ENCODE results near the gene PTGIS.

Gene PTGIS

GRCh38 chr20:49486064-49486463, 81.9 kb downstream of the PTGIS start:
- no peak overlapping the region for H3K27ac Mint-ChIP-seq
- H3K36me3 Mint-ChIP-seq, result no peaks in the 10 kb centered on the region
- H3K9me3 Mint-ChIP-seq, result peaks cover 8% of the 10 kb centered on the region
- H3K27me3 Mint-ChIP-seq, result peaks cover 80% of the 10 kb centered on the region
- peaks cover 11% of the 10 kb centered on the region for H3K4me1 Mint-ChIP-seq
- DNase-seq, result no peak
- CTCF ChIA-PET, result no interaction called here
- H3K4me3 Mint-ChIP-seq, result no peak overlapping the region

- H3K36me3 Mint-ChIP-seq, result no peaks in the 10 kb centered on the region
- H3K9me3 Mint-ChIP-seq, result peaks cover 8% of the 10 kb centered on the region
- peaks cover 11% of the 10 kb centered on the region for H3K4me1 Mint-ChIP-seq
- DNase-seq, result no peak
- peaks cover 85% of the 10 kb centered on the region for H3K27me3 Mint-ChIP-seq
- H3K4me3 Mint-ChIP-seq, result no peak overlapping the region
- no peak overlapping the region for H3K27ac Mint-ChIP-seq
- CTCF ChIA-PET, result interaction anchor here (0.6 to 2.2 kb wide), 6 partner anchors 8 to 180 kb away, joined by 3 to 16 read pairs (median 3); no protein-coding TSS in a partner anchor
These were observed 82.4 kb downstream of the PTGIS start for GRCh38 chr20:49485563-49485962.

GRCh38 chr20:49484180-49485140, 83.5 kb downstream of the PTGIS start:
- peaks cover 3% of the 10 kb centered on the region for H3K9me3 Mint-ChIP-seq
- peak overlapping the region; percentile 70 for H3K4me3 Mint-ChIP-seq
- H3K4me1 Mint-ChIP-seq, result peaks cover 11% of the 10 kb centered on the region
- CTCF ChIA-PET, result interaction anchor here (0.7 to 2.2 kb wide), 15 partner anchors 9 to 153 kb away, joined by 3 to 17 read pairs (median 3); no protein-coding TSS in a partner anchor
- H3K36me3 Mint-ChIP-seq, result no peaks in the 10 kb centered on the region
- no peak overlapping the region for H3K27ac Mint-ChIP-seq
- H3K27me3 Mint-ChIP-seq, result peaks cover 87% of the 10 kb centered on the region
- peak; percentile 77 for DNase-seq

GRCh38 chr20:49483696-49484123, 84.2 kb downstream of the PTGIS start:
- no peak overlapping the region for H3K27ac Mint-ChIP-seq
- no peaks in the 10 kb centered on the region for H3K36me3 Mint-ChIP-seq
- H3K27me3 Mint-ChIP-seq, result peaks cover 87% of the 10 kb centered on the region
- DNase-seq, result no peak
- CTCF ChIA-PET, result interaction anchor here (0.9 to 2.2 kb wide), 9 partner anchors 10 to 152 kb away, joined by 3 to 17 read pairs (median 7); no protein-coding TSS in a partner anchor
- H3K4me1 Mint-ChIP-seq, result peaks cover 11% of the 10 kb centered on the region
- H3K4me3 Mint-ChIP-seq, result no peak overlapping the region
- no peaks in the 10 kb centered on the region for H3K9me3 Mint-ChIP-seq

- Mint-ChIP-seq H3K4me1 (peaks cover 11% of the 10 kb centered on the region), H3K27ac (no peak overlapping the region), H3K9me3 (no peaks in the 10 kb centered on the region), H3K27me3 (peaks cover 82% of the 10 kb centered on the region), H3K36me3 (no peaks in the 10 kb centered on the region), H3K4me3 (no peak overlapping the region)
- CTCF ChIA-PET, result interaction anchor here (1.9 kb wide), 2 partner anchors 46 to 148 kb away, joined by 7 to 17 read pairs; no protein-coding TSS in a partner anchor
- no peak for DNase-seq
These were observed 84.8 kb downstream of the PTGIS start for GRCh38 chr20:49483018-49483695.

GRCh38 chr20:49482621-49483017, 85.3 kb downstream of the PTGIS start, which contains the start of gene KCNB1:
TSS of gene KCNB1 (minus strand) at chr20:49482668. CDS start at chr20:49482480, 188 bp downstream.
- Mint-ChIP-seq H3K4me3 (no peak within 1 kb of the TSS), H3K4me1 (peaks cover 11% of the 10 kb centered on the region), H3K27me3 (peaks cover 82% of the 10 kb centered on the region), H3K36me3 (no peaks in the 10 kb centered on the region), H3K27ac (no peak within 1 kb of the TSS), H3K9me3 (no peaks in the 10 kb centered on the region)
- DNase-seq, result peak; percentile 74
- CTCF ChIA-PET, result no interaction called here

- no peak overlapping the region for H3K27ac Mint-ChIP-seq
- no peaks in the 10 kb centered on the region for H3K36me3 Mint-ChIP-seq
- no peak overlapping the region for H3K4me3 Mint-ChIP-seq
- CTCF ChIA-PET, result no interaction called here
- DNase-seq, result no peak
- peaks cover 11% of the 10 kb centered on the region for H3K4me1 Mint-ChIP-seq
- peaks cover 82% of the 10 kb centered on the region for H3K27me3 Mint-ChIP-seq
- H3K9me3 Mint-ChIP-seq, result no peaks in the 10 kb centered on the region
These were observed 85.8 kb downstream of the PTGIS start for GRCh38 chr20:49482173-49482572.

- no peaks in the 10 kb centered on the region for H3K36me3 Mint-ChIP-seq
- no peak overlapping the region for H3K27ac Mint-ChIP-seq
- peaks cover 79% of the 10 kb centered on the region for H3K27me3 Mint-ChIP-seq
- H3K4me1 Mint-ChIP-seq, result peaks cover 11% of the 10 kb centered on the region
- H3K4me3 Mint-ChIP-seq, result no peak overlapping the region
- DNase-seq, result no peak
- CTCF ChIA-PET, result interaction anchor here (1.7 kb wide), 1 partner anchor 24 kb away, joined by 3 read pairs; no protein-coding TSS in a partner anchor
- no peaks in the 10 kb centered on the region for H3K9me3 Mint-ChIP-seq
These were observed 86.8 kb downstream of the PTGIS start for GRCh38 chr20:49481116-49481515.

GRCh38 chr20:49480236-49480635, 87.7 kb downstream of the PTGIS start:
- no peaks in the 10 kb centered on the region for H3K9me3 Mint-ChIP-seq
- H3K4me3 Mint-ChIP-seq, result no peak overlapping the region
- CTCF ChIA-PET, result interaction anchor here (1.7 kb wide), 1 partner anchor 25 kb away, joined by 3 read pairs; no protein-coding TSS in a partner anchor
- H3K4me1 Mint-ChIP-seq, result peaks cover 11% of the 10 kb centered on the region
- no peaks in the 10 kb centered on the region for H3K36me3 Mint-ChIP-seq
- no peak for DNase-seq
- no peak overlapping the region for H3K27ac Mint-ChIP-seq
- peaks cover 78% of the 10 kb centered on the region for H3K27me3 Mint-ChIP-seq

GRCh38 chr20:49479785-49480184, 88.2 kb downstream of the PTGIS start:
- H3K27me3 Mint-ChIP-seq, result peaks cover 78% of the 10 kb centered on the region
- no peaks in the 10 kb centered on the region for H3K9me3 Mint-ChIP-seq

GRCh38 chr20:49478754-49479689, 88.9 kb downstream of the PTGIS start:
- Mint-ChIP-seq H3K4me1 (peaks cover 3% of the 10 kb centered on the region), H3K9me3 (no peaks in the 10 kb centered on the region), H3K4me3 (no peak overlapping the region), H3K27me3 (peaks cover 78% of the 10 kb centered on the region), H3K36me3 (no peaks in the 10 kb centered on the region), H3K27ac (no peak overlapping the region)
- CTCF ChIA-PET, result no interaction called here
- DNase-seq, result no peak

More at GRCh38 chr20:49479785-49480184, 88.2 kb downstream of the PTGIS start:
- no peak overlapping the region for H3K27ac Mint-ChIP-seq
- peaks cover 10% of the 10 kb centered on the region for H3K4me1 Mint-ChIP-seq
- DNase-seq, result no peak
- CTCF ChIA-PET, result interaction anchor here (1.7 kb wide), 1 partner anchor 25 kb away, joined by 3 read pairs; no protein-coding TSS in a partner anchor
- no peak overlapping the region for H3K4me3 Mint-ChIP-seq
- no peaks in the 10 kb centered on the region for H3K36me3 Mint-ChIP-seq

GRCh38 chr20:49478266-49478665, 89.7 kb downstream of the PTGIS start:
- H3K36me3 Mint-ChIP-seq, result no peaks in the 10 kb centered on the region
- H3K27me3 Mint-ChIP-seq, result peaks cover 74% of the 10 kb centered on the region

GRCh38 chr20:49477200-49477599, 90.7 kb downstream of the PTGIS start:
- no peak overlapping the region for H3K27ac Mint-ChIP-seq
- DNase-seq, result no peak
- H3K36me3 Mint-ChIP-seq, result no peaks in the 10 kb centered on the region
- H3K4me3 Mint-ChIP-seq, result no peak overlapping the region
- CTCF ChIA-PET, result no interaction called here
- no peaks in the 10 kb centered on the region for H3K9me3 Mint-ChIP-seq
- H3K27me3 Mint-ChIP-seq, result peaks cover 70% of the 10 kb centered on the region
- H3K4me1 Mint-ChIP-seq, result no peaks in the 10 kb centered on the region

More at GRCh38 chr20:49478266-49478665, 89.7 kb downstream of the PTGIS start:
- Mint-ChIP-seq H3K27ac (no peak overlapping the region), H3K4me1 (peaks cover 3% of the 10 kb centered on the region), H3K9me3 (no peaks in the 10 kb centered on the region), H3K4me3 (no peak overlapping the region)
- DNase-seq, result no peak
- CTCF ChIA-PET, result no interaction called here

All from activated naive CD4-positive, alpha-beta T cell treated with anti-CD3 and anti-CD28 coated beads, Interleukin-2, amount 10 ng/mL, durations not matched to agents 7 days and 5 days (primary cell).